Activated naive CD8-positive, alpha-beta T cell treated with anti-CD3 and anti-CD28 coated beads, Interleukin-2, amount 10 ng/mL, durations not matched to agents 7 days and 5 days (primary cell): ENCODE measurements around the gene TMEM63C. TPM values are rescaled to one million over a fixed set of nuclear protein-coding genes. Genes with fewer than 3 reads are reported as not detected.

ENCODE experiments used
- ATAC-seq: fragments of 150-1000 bp; cut with Tn5 transposase; one replicate; pipeline ENCODE4 v1.10.0; 2021; ENCODE audit warnings: low read depth, moderate library complexity
- POLR2A ChIA-PET: fragments of 350-600 bp; sonication (Branson Sonifier 250); formaldehyde crosslinking; loops from one replicate; lab custom pipeline; 2021; ENCODE audit warnings: antibody characterized with exemption; lab: Charles Lee
- DNase-seq: peaks from one replicate; pipeline ENCODE4 v3.0.0; 2021
- H3K27ac Mint-ChIP-seq: one replicate; pipeline ENCODE4 v1.8.0; 2022; ENCODE audit warnings: mild to moderate bottlenecking, mixed read lengths
- H3K27me3 Mint-ChIP-seq: one replicate; pipeline ENCODE4 v1.8.0; 2022; ENCODE audit warnings: mild to moderate bottlenecking, moderate library complexity, mixed read lengths
- H3K36me3 Mint-ChIP-seq: one replicate; pipeline ENCODE4 v1.8.0; 2021; ENCODE audit warnings: mild to moderate bottlenecking, mixed read lengths
- H3K4me1 Mint-ChIP-seq: one replicate; pipeline ENCODE4 v1.8.0; 2021; ENCODE audit warnings: mixed read lengths
- H3K4me3 Mint-ChIP-seq: one replicate; pipeline ENCODE4 v1.8.0; 2022; ENCODE audit warnings: mild to moderate bottlenecking, moderate library complexity, mixed read lengths
- H3K9me3 Mint-ChIP-seq: one replicate; pipeline ENCODE4 v1.8.0; 2021; ENCODE audit warnings: mixed read lengths
- microRNA-seq: library from miRNA; unstranded; fragments of <30 nt; microRNA quantifications from one replicate; pipeline ENCODE4 v1.2.0, GENCODE V29; 2022
- total RNA-seq, 2 experiments: library from RNA; stranded (reverse); gene quantifications; one replicate each; pipeline ENCODE4 v1.2.3, GENCODE V29; 2021

TMEM63C gene
- total RNA-seq, 2 experiments from 2014 or later = 0.48 to 1.4 TPM

GRCh38 chr14:77306851-77307496 is 125.4 kb downstream of the TMEM63C start:
- Mint-ChIP-seq H3K9me3 (no peaks in the 10 kb centered on the region), H3K4me1 (peaks cover 13% of the 10 kb centered on the region), H3K27ac (no peak overlapping the region), H3K36me3 (peaks cover 1% of the 10 kb centered on the region), H3K27me3 (no peaks in the 10 kb centered on the region), H3K4me3 (no peak overlapping the region)
- DNase-seq (no peak), ATAC-seq (no peak)
- POLR2A ChIA-PET = interaction anchor here (1.0 kb wide), 1 partner anchor 9 kb away, joined by 3 read pairs; no protein-coding TSS in a partner anchor

Small RNAs within 50 kb of the gene (microRNA-seq; reads per million reads assigned to microRNA genes)
- gene MIR1260A = not detected

Other genes with a start within 250 kb of the TMEM63C start
- 10 to 100 TPM; 38.5 to 41.0 TPM for gene IRF2BPL, start 153.1 kb upstream of the TMEM63C start, total RNA-seq
- 10 to 100 TPM; 14.0 to 14.5 TPM for gene CIPC, start 83.5 kb upstream of the TMEM63C start, total RNA-seq
- gene ZDHHC22, start 40.0 kb upstream of the TMEM63C start, total RNA-seq = not detected
- gene NGB, start 89.4 kb downstream of the TMEM63C start, total RNA-seq = not detected
- 10 to 100 TPM in 1 of 2 experiments, 1 to 10 TPM in 1; 9.3 to 10.6 TPM for gene POMT2, start 139.1 kb downstream of the TMEM63C start, total RNA-seq
- gene GSTZ1, start 139.2 kb downstream of the TMEM63C start, total RNA-seq = 10 to 100 TPM; 16.0 TPM
- 10 to 100 TPM; 14.9 to 15.2 TPM for gene TMED8, start 195.3 kb downstream of the TMEM63C start, total RNA-seq
- not detected for gene SAMD15, start 195.6 kb downstream of the TMEM63C start, total RNA-seq
- gene NOXRED1, start 241.7 kb downstream of the TMEM63C start, total RNA-seq = under 1 TPM; 0.58 to 0.71 TPM